NCI-H1436 (cell line): ENCODE measurements around the gene FBXO38.
"Not testable (repeated sequence)": the region's sequence is repeated elsewhere in the genome, so short reads cannot be mapped to it uniquely, and the experiment has no call there.

Source experiments
- DNase-seq: peaks from one replicate; lab custom pipeline; 2025; lab: John Stamatoyannopoulos, UW

The FBXO38 gene

GRCh38 chr5:148427370-148428042, 43.7 kb downstream of the FBXO38 start:
- no peak for DNase-seq

GRCh38 chr5:148428848-148429247, 45.1 kb downstream of the FBXO38 start:
- DNase-seq = no peak

GRCh38 chr5:148433826-148434225, 50.1 kb downstream of the FBXO38 start:
- no peak for DNase-seq

GRCh38 chr5:148436029-148436428, 52.3 kb downstream of the FBXO38 start:
- no peak for DNase-seq

GRCh38 chr5:148437249-148437648, 53.5 kb downstream of the FBXO38 start:
- DNase-seq = no peak

- DNase-seq = no peak
These were observed 55.2 kb downstream of the FBXO38 start for GRCh38 chr5:148438933-148439332.

GRCh38 chr5:148443241-148443640, 59.5 kb downstream of the FBXO38 start:
- DNase-seq = no peak

GRCh38 chr5:148443998-148444397, 60.2 kb downstream of the FBXO38 start:
- peak; percentile 65 for DNase-seq

- no peak for DNase-seq
These were observed 61.8 kb downstream of the FBXO38 start for GRCh38 chr5:148445578-148445977.

- no peak for DNase-seq
These were observed 62.9 kb downstream of the FBXO38 start for GRCh38 chr5:148446611-148447010.

- no peak for DNase-seq
These were observed 68.9 kb downstream of the FBXO38 start for GRCh38 chr5:148452499-148453193.

GRCh38 chr5:148454576-148454975, 70.8 kb downstream of the FBXO38 start:
- no peak for DNase-seq

- DNase-seq = no peak
These were observed 71.4 kb downstream of the FBXO38 start for GRCh38 chr5:148455185-148455584.

GRCh38 chr5:148457183-148457620, 73.4 kb downstream of the FBXO38 start:
- peak; percentile 95 for DNase-seq

- no peak for DNase-seq
These were observed 74.5 kb downstream of the FBXO38 start for GRCh38 chr5:148458036-148458888.

- no peak for DNase-seq
These were observed 75.9 kb downstream of the FBXO38 start for GRCh38 chr5:148459669-148460068.

- no peak for DNase-seq
These were observed 81.8 kb downstream of the FBXO38 start for GRCh38 chr5:148465381-148466235.

GRCh38 chr5:148466236-148466580, 82.5 kb downstream of the FBXO38 start:
- no peak for DNase-seq

- DNase-seq = no peak
These were observed 84.2 kb downstream of the FBXO38 start for GRCh38 chr5:148467958-148468357.

- not testable (repeated sequence) for DNase-seq
These were observed 85.0 kb downstream of the FBXO38 start for GRCh38 chr5:148468746-148469145.

- DNase-seq = no peak
These were observed 85.8 kb downstream of the FBXO38 start for GRCh38 chr5:148469501-148469935.

GRCh38 chr5:148471379-148471778, 87.6 kb downstream of the FBXO38 start:
- no peak for DNase-seq
